PC-9 (cell line): ENCODE measurements around the gene DAAM1.

Source experiments
- CTCF ChIP-seq: fragments of 200-600 bp; sonication (generic); conservative IDR thresholded peaks from 2 replicates; pipeline ENCODE4 v1.6.1; 2017; ENCODE audit warnings: mixed run types, antibody characterized with exemption, mild to moderate bottlenecking, moderate library complexity
- EZH2 ChIP-seq: fragments of 200-600 bp; sonication (generic); IDR thresholded peaks from 2 replicates; pipeline ENCODE4 v1.8.0; 2017; ENCODE audit warnings: antibody characterized with exemption, low read depth

- TF ChIP-seq CTCF (no peak), EZH2 (no peak)
These were observed 168.3 kb downstream of the DAAM1 start for GRCh38 chr14:59356767-59357166.
